ENCODE measurements around the gene AFTPH.

- TF ChIP-seq, protein P1, sequence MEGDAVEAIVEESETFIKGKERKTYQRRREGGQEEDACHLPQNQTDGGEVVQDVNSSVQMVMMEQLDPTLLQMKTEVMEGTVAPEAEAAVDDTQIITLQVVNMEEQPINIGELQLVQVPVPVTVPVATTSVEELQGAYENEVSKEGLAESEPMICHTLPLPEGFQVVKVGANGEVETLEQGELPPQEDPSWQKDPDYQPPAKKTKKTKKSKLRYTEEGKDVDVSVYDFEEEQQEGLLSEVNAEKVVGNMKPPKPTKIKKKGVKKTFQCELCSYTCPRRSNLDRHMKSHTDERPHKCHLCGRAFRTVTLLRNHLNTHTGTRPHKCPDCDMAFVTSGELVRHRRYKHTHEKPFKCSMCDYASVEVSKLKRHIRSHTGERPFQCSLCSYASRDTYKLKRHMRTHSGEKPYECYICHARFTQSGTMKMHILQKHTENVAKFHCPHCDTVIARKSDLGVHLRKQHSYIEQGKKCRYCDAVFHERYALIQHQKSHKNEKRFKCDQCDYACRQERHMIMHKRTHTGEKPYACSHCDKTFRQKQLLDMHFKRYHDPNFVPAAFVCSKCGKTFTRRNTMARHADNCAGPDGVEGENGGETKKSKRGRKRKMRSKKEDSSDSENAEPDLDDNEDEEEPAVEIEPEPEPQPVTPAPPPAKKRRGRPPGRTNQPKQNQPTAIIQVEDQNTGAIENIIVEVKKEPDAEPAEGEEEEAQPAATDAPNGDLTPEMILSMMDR (IDR thresholded peaks at IDR 0.05), result no peak
- TF ChIP-seq POLR2A (IDR thresholded peaks at IDR 0.05), result no peak
These were observed 112.1 kb downstream of the AFTPH start for GRCh38 chr2:64635976-64636911.

Data from right lobe of liver (tissue), 4 donors.